HepG2 (cell line): Measurements from ENCODE around the gene DUS1L. TPM values are rescaled to one million over a fixed set of nuclear protein-coding genes. Genes with fewer than 3 reads are reported as not detected.

Experiments used
- BCLAF1 ChIP-seq: fragments of 450-650 bp; IDR thresholded peaks from 2 replicates; pipeline ENCODE4 v1.6.1; 2017; ENCODE audit warnings: mild to moderate bottlenecking
- FOXA3 ChIP-seq: IDR thresholded peaks from 2 replicates; pipeline ENCODE4 v1.6.1; 2016; ENCODE audit warnings: missing genetic modification reagents, missing compliant biosample characterization
- GPBP1L1 ChIP-seq: sonication (generic); formaldehyde crosslinking; IDR thresholded peaks from 2 replicates; pipeline ENCODE4 v1.5.0; 2020; ENCODE audit warnings: mild to moderate bottlenecking, missing genetic modification reagents
- RXRA ChIP-seq: sonication (generic); formaldehyde crosslinking; IDR thresholded peaks from 2 replicates; pipeline ENCODE4 v1.5.1; 2020; ENCODE audit warnings: missing genetic modification reagents
- ZC3H4 ChIP-seq: sonication (generic); formaldehyde crosslinking; IDR thresholded peaks from 2 replicates; pipeline ENCODE4 v1.4.0; 2020; ENCODE audit warnings: missing genetic modification reagents, borderline replicate concordance
- ZGPAT ChIP-seq: IDR thresholded peaks from 2 replicates; pipeline ENCODE4 v1.6.1; 2016; ENCODE audit warnings: mild to moderate bottlenecking
- ZKSCAN8 ChIP-seq: IDR thresholded peaks from 2 replicates; pipeline ENCODE4 v1.6.1; 2016; ENCODE audit warnings: borderline replicate concordance, missing genetic modification reagents, missing compliant biosample characterization
- ZNF180 ChIP-seq: sonication (generic); formaldehyde crosslinking; IDR thresholded peaks from 2 replicates; pipeline ENCODE4 v1.4.0; 2020; ENCODE audit warnings: low read depth, missing genetic modification reagents, borderline replicate concordance
- ZNF280B ChIP-seq: sonication (generic); formaldehyde crosslinking; IDR thresholded peaks from 2 replicates; pipeline ENCODE4 v1.5.0; 2020; ENCODE audit warnings: missing genetic modification reagents, mild to moderate bottlenecking, borderline replicate concordance
- ZNF318 ChIP-seq: sonication (generic); formaldehyde crosslinking; IDR thresholded peaks from 2 replicates; pipeline ENCODE4 v1.4.0; 2020; ENCODE audit warnings: mild to moderate bottlenecking, missing genetic modification reagents
- ZNF326 ChIP-seq: sonication (generic); formaldehyde crosslinking; IDR thresholded peaks from 2 replicates; pipeline ENCODE4 v1.4.0; 2020; ENCODE audit warnings: missing genetic modification reagents, borderline replicate concordance
- polyA plus RNA-seq, 8 experiments: library from polyadenylated mRNA; depleted of rRNA in 3 of 8; stranded (reverse) in 7 of 8; unstranded in 1 of 8; fragments of >200 nt; fragmentation: Illumina TruSeq in 4 of 8; extraction: Trizol in 4 of 8; gene quantifications; 2 replicates each; pipeline versions ENCODE4 v1.2.1 to v1.2.3, GENCODE V29; 2011 to 2016; ENCODE audit warnings: low read depth in 4 of 8, missing spikeins in 1 of 8, mixed read lengths in 1 of 8; ENCODE audit not compliant: insufficient read depth in 1 of 8
- total RNA-seq, 5 experiments: library from RNA; depleted of rRNA; stranded (reverse); fragments of >200 nt; fragmentation: Illumina TruSeq; extraction: Trizol; gene quantifications; 2 replicates each; pipeline ENCODE4 v1.2.3, GENCODE V29; 2016; ENCODE audit warnings: low read depth in 1 of 5

Gene DUS1L
- total and polyA plus RNA-seq, 2 of the 13 experiments (the other 11 are each of a cell fraction or from before 2014, with no cell fraction given), result 81.0 to 109 TPM

GRCh38 chr17:82016061-82016874 is 49.3 kb downstream of the DUS1L start (continued):
- TF ChIP-seq ZC3H4 (CRISPR knock-in tag) (peak; percentile 26; the same call in 1 of the 2 replicates), ZNF318 (CRISPR knock-in tag) (no peak), ZNF180 (CRISPR knock-in tag) (no peak), RXRA (CRISPR knock-in tag) (peak; percentile 4; the same call in 1 of the 2 replicates), ZNF280B (CRISPR knock-in tag) (peak; percentile 5; the same call in 1 of the 2 replicates), ZKSCAN8 (CRISPR knock-in tag) (0 out of 2 replicates have a peak, but pooled peaks have one; percentile 11), BCLAF1 (no peak), GPBP1L1 (CRISPR knock-in tag) (no peak), ZNF326 (peak; percentile 99), ZGPAT (0 out of 2 replicates have a peak, but pooled peaks have one; percentile 9), FOXA3 (no peak)
